Endothelial cell (in vitro differentiated cells): ENCODE data around the gene SCIN. TPM values are rescaled to one million over a fixed set of nuclear protein-coding genes. Genes with fewer than 3 reads are reported as not detected.

ENCODE experiments used
- DNase-seq: peaks from one replicate; pipeline ENCODE4 v3.0.0; 2021; ENCODE audit warnings: low spot score
- H3K27ac Mint-ChIP-seq: one replicate; pipeline ENCODE4 v1.8.0; 2021; ENCODE audit warnings: mixed read lengths, inconsistent platforms; ENCODE audit not compliant: unreplicated experiment
- H3K27me3 Mint-ChIP-seq: one replicate; pipeline ENCODE4 v1.8.0; 2021; ENCODE audit warnings: mild to moderate bottlenecking, moderate library complexity, mixed read lengths, inconsistent platforms; ENCODE audit not compliant: unreplicated experiment
- H3K36me3 Mint-ChIP-seq: one replicate; pipeline ENCODE4 v1.8.0; 2021; ENCODE audit warnings: mild to moderate bottlenecking, low read depth, mixed read lengths, inconsistent platforms; ENCODE audit not compliant: unreplicated experiment
- H3K4me1 Mint-ChIP-seq: one replicate; pipeline ENCODE4 v1.8.0; 2021; ENCODE audit warnings: mild to moderate bottlenecking, mixed read lengths, inconsistent platforms; ENCODE audit not compliant: unreplicated experiment
- H3K4me3 Mint-ChIP-seq: one replicate; pipeline ENCODE4 v1.8.0; 2021; ENCODE audit warnings: mild to moderate bottlenecking, mixed read lengths, inconsistent platforms; ENCODE audit not compliant: unreplicated experiment
- H3K9me3 Mint-ChIP-seq: one replicate; pipeline ENCODE4 v1.8.0; 2021; ENCODE audit warnings: mixed read lengths, inconsistent platforms; ENCODE audit not compliant: unreplicated experiment
- CTCF ChIP-seq: fragments of 200-600 bp; sonication (generic); IDR thresholded peaks from one replicate; pipeline ENCODE4 v1.5.0; 2021; ENCODE audit warnings: antibody characterized with exemption; ENCODE audit not compliant: unreplicated experiment
- total RNA-seq: library from RNA; stranded (reverse); fragmentation: NEBNext Ultra II Directional; extraction: Animal tissue kit (Norgen Biotek cat#: 25700); gene quantifications from one replicate; pipeline ENCODE4 v1.2.1, GENCODE V29; 2021; ENCODE audit not compliant: unreplicated experiment

Gene SCIN
- total RNA-seq, 1 donor from 2014 or later = 8.2 TPM

GRCh38 chr7:12638851-12639456 is 68.4 kb downstream of the SCIN start:
- DNase-seq = no peak
- TF ChIP-seq CTCF = peak; percentile 76
- Mint-ChIP-seq H3K36me3 (no peaks in the 10 kb centered on the region), H3K27ac (no peak overlapping the region), H3K27me3 (no peaks in the 10 kb centered on the region), H3K4me3 (no peak overlapping the region), H3K9me3 (no peaks in the 10 kb centered on the region), H3K4me1 (no peaks in the 10 kb centered on the region)

- Mint-ChIP-seq H3K27ac (no peak overlapping the region), H3K36me3 (no peaks in the 10 kb centered on the region), H3K4me1 (no peaks in the 10 kb centered on the region), H3K9me3 (no peaks in the 10 kb centered on the region), H3K4me3 (no peak overlapping the region), H3K27me3 (no peaks in the 10 kb centered on the region)
- no peak for DNase-seq
- TF ChIP-seq CTCF = no peak
Observed at GRCh38 chr7:12640299-12641096, 70.0 kb downstream of the SCIN start.

GRCh38 chr7:12641196-12641595 is 70.7 kb downstream of the SCIN start:
- H3K4me3 Mint-ChIP-seq = no peak overlapping the region
- H3K9me3 Mint-ChIP-seq = no peaks in the 10 kb centered on the region
- H3K4me1 Mint-ChIP-seq = no peaks in the 10 kb centered on the region
- no peaks in the 10 kb centered on the region for H3K27me3 Mint-ChIP-seq
- no peak for DNase-seq
- no peaks in the 10 kb centered on the region for H3K36me3 Mint-ChIP-seq
- H3K27ac Mint-ChIP-seq = no peak overlapping the region
- no peak for TF ChIP-seq CTCF

- Mint-ChIP-seq H3K9me3 (no peaks in the 10 kb centered on the region), H3K27ac (no peak overlapping the region), H3K4me3 (no peak overlapping the region), H3K4me1 (no peaks in the 10 kb centered on the region), H3K36me3 (no peaks in the 10 kb centered on the region), H3K27me3 (no peaks in the 10 kb centered on the region)
- TF ChIP-seq CTCF = no peak
- DNase-seq = no peak
Observed at GRCh38 chr7:12642508-12642907, 72.0 kb downstream of the SCIN start.

GRCh38 chr7:12643001-12643643 is 72.6 kb downstream of the SCIN start:
- H3K36me3 Mint-ChIP-seq = no peaks in the 10 kb centered on the region
- TF ChIP-seq CTCF = no peak
- no peaks in the 10 kb centered on the region for H3K9me3 Mint-ChIP-seq
- no peak for DNase-seq
- H3K4me3 Mint-ChIP-seq = no peak overlapping the region
- H3K4me1 Mint-ChIP-seq = no peaks in the 10 kb centered on the region
- no peaks in the 10 kb centered on the region for H3K27me3 Mint-ChIP-seq
- H3K27ac Mint-ChIP-seq = no peak overlapping the region
